ENCODE data around the gene ANKH. TPM values are rescaled to one million over a fixed set of nuclear protein-coding genes. Genes with fewer than 3 reads are reported as not detected.

The ANKH gene
- total and polyA plus RNA-seq, 10 donors = 9.0 to 87.3 (median 46.7) TPM

- no peak for DNase-seq
- peaks cover 0 to 4% (median 0%) of the 10 kb centered on the region in 8 donors for H3K9me3 ChIP-seq
- peaks cover 0 to 7% (median 0%) of the 10 kb centered on the region in 6 donors for H3K4me1 ChIP-seq
- peaks cover 0 to 9% (median 0%) of the 10 kb centered on the region in 6 donors for H3K36me3 ChIP-seq
- H3K4me3 ChIP-seq = no peak overlapping the region
- H3K27me3 ChIP-seq (replicated peaks in 1 of 7) = no peaks in the 10 kb centered on the region
- TF ChIP-seq CTCF (IDR thresholded peaks at IDR 0.05 in 8 of 11, conservative IDR thresholded peaks at IDR 0.05 in 3 of 11) (no peak), POLR2A (IDR thresholded peaks at IDR 0.05) (no peak)
- intact Hi-C loops (cut with DNase I; ENCODE audit: low total_unique reads) = no loop called here
- 86 to 96% (median 94%) methylated on average over 11 of the region's 11 CpGs for WGBS, 5 donors
- H3K27ac ChIP-seq = no peak overlapping the region
Observed at GRCh38 chr5:14834584-14835550, 36.7 kb downstream of the ANKH start.

GRCh38 chr5:14834062-14834461, 37.5 kb downstream of the ANKH start:
- Histone ChIP-seq H3K36me3 (peaks cover 0 to 9% (median 0%) of the 10 kb centered on the region in 6 donors), H3K4me1 (peaks cover 0 to 7% (median 0%) of the 10 kb centered on the region in 6 donors), H3K27me3 (replicated peaks in 1 of 7) (no peaks in the 10 kb centered on the region), H3K4me3 (no peak overlapping the region), H3K27ac (no peak overlapping the region), H3K9me3 (peaks cover 0 to 4% (median 0%) of the 10 kb centered on the region in 8 donors)
- WGBS, 5 donors = 82 to 93% (median 88%) methylated on average over 2 of the region's 2 CpGs
- no peak for DNase-seq
- intact Hi-C loops (cut with DNase I; ENCODE audit: low total_unique reads) = no loop called here
- TF ChIP-seq CTCF (IDR thresholded peaks at IDR 0.05 in 8 of 11, conservative IDR thresholded peaks at IDR 0.05 in 3 of 11) = no peak
- no peak for TF ChIP-seq POLR2A (IDR thresholded peaks at IDR 0.05)
- no peak for TF ChIP-seq POLR2AphosphoS5 (IDR thresholded peaks at IDR 0.05)

GRCh38 chr5:14831006-14831338, 40.6 kb downstream of the ANKH start:
- Histone ChIP-seq H3K4me3 (no peak overlapping the region), H3K4me1 (peaks cover 0 to 7% (median 0%) of the 10 kb centered on the region in 6 donors), H3K27ac (no peak overlapping the region), H3K9me3 (no peaks in the 10 kb centered on the region), H3K36me3 (peaks cover 0 to 10% (median 0%) of the 10 kb centered on the region in 6 donors), H3K27me3 (replicated peaks in 1 of 7) (no peaks in the 10 kb centered on the region)
- 91 to 98% (median 97%) methylated on average over 2 of the region's 2 CpGs for WGBS, 5 donors
- DNase-seq = no peak
- intact Hi-C loops (cut with DNase I; ENCODE audit: low total_unique reads) = no loop called here
- TF ChIP-seq POLR2A (IDR thresholded peaks at IDR 0.05) (no peak), CTCF (IDR thresholded peaks at IDR 0.05 in 8 of 11, conservative IDR thresholded peaks at IDR 0.05 in 3 of 11) (no peak), POLR2AphosphoS5 (IDR thresholded peaks at IDR 0.05) (no peak)
